Measurements from ENCODE around the gene FRYL.

FRYL gene

DNA sequence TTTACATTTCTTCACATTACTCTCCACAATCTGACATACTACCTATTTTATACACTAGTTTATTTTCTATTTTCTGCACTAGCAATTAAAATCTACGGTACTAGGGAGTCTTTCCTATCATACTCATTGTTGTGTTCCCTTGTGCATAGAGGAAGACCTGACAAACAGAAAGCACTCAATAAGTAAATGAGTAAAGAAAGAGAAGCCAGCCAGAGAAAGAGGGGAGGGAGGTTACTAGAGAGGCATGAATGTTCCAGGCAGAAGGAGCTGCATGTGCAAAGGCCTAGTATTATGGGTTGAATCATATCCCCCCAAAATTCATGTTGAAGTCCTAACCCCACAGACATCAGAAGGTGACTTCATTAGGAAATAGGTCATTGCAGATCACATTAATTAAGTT, 176.0 kb downstream of the FRYL start:
- Histone ChIP-seq H3K27me3 (ENCODE audit: control insufficient read depth in 1 of 2, insufficient read depth in 2 of 2, low read length in 2 of 2) (no peaks in the 10 kb centered on the region), H3K27ac (ENCODE audit: low read length) (no peak overlapping the region), H3K9me3 (ENCODE audit: control insufficient read depth in 2 of 2, low read length in 2 of 2) (no peaks in the 10 kb centered on the region), H3K4me1 (ENCODE audit: control insufficient read depth, insufficient read depth, low read length) (no peaks in the 10 kb centered on the region), H3K9ac (ENCODE audit: low read length in 2 of 2) (no peak overlapping the region), H3K4me3 (ENCODE audit: low read length in 2 of 2) (no peak overlapping the region), H3K36me3 (ENCODE audit: control insufficient read depth in 2 of 2, insufficient read depth in 2 of 2, low read length in 2 of 2) (peaks cover 0 to 3% of the 10 kb centered on the region in 2 donors)

DNA sequence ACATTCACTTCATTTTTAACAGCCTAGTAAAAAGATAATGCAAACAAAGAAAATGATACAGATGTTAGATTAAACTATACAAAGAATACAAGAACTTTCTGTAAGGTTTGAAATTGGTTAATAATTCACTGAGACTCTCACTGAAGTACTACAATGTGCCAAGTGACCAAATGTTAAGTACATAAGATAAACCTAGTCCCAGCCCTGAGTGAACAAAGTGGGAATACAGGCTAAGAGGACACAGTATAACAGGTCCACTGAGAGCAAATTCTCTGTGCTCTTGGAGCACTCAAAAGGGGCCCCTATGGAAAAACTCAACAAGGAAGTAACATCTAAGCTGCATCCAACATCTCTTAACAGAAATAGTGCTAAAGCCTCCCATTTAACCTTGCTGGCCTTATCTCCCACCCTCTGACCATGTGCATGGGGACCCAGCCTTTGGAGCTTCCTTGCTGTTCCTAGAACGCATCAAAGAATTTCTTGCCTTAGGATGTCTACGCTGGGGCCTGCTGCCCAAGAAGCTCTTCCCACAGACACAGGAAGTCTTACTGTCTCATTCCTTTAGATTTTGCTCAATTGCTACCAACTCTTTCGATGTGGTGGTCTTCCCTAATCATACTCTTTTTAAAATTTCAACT, 176.6 kb downstream of the FRYL start:
- no peaks in the 10 kb centered on the region for H3K27me3 ChIP-seq (ENCODE audit: control insufficient read depth in 1 of 2, insufficient read depth in 2 of 2, low read length in 2 of 2)
- H3K27ac ChIP-seq (ENCODE audit: low read length) = no peak overlapping the region
- no peak overlapping the region for H3K9ac ChIP-seq (ENCODE audit: low read length in 2 of 2)
- H3K36me3 ChIP-seq (ENCODE audit: control insufficient read depth in 2 of 2, insufficient read depth in 2 of 2, low read length in 2 of 2) = no peaks in the 10 kb centered on the region
- H3K4me1 ChIP-seq (ENCODE audit: control insufficient read depth, insufficient read depth, low read length) = no peaks in the 10 kb centered on the region
- H3K4me3 ChIP-seq (ENCODE audit: low read length in 2 of 2) = no peak overlapping the region
- H3K9me3 ChIP-seq (ENCODE audit: control insufficient read depth in 2 of 2, low read length in 2 of 2) = no peaks in the 10 kb centered on the region

DNA sequence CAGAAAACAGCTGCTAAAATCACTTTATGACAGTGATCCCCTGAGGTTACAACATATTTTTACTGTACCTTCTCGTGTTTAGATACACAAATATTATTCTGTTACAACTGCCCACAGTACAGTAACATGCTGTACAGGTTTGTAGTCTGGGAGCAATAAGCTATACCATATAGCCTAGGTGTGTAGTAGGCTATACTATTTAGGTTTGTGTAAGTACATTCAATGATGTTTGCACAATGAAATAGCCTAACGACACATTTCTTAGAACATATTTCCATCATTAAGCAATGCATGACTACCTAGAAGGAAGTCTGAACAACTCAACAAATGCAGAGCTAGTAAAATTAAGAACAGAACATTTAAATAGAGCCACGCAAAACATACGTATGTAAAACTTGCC, 177.3 kb downstream of the FRYL start:
- H3K27me3 ChIP-seq (ENCODE audit: control insufficient read depth in 1 of 2, insufficient read depth in 2 of 2, low read length in 2 of 2) = no peaks in the 10 kb centered on the region
- no peaks in the 10 kb centered on the region for H3K9me3 ChIP-seq (ENCODE audit: control insufficient read depth in 2 of 2, low read length in 2 of 2)
- H3K36me3 ChIP-seq (ENCODE audit: control insufficient read depth in 2 of 2, insufficient read depth in 2 of 2, low read length in 2 of 2) = no peaks in the 10 kb centered on the region
- H3K9ac ChIP-seq (ENCODE audit: low read length in 2 of 2) = no peak overlapping the region
- no peak overlapping the region for H3K27ac ChIP-seq (ENCODE audit: low read length)
- H3K4me3 ChIP-seq (ENCODE audit: low read length in 2 of 2) = no peak overlapping the region
- H3K4me1 ChIP-seq (ENCODE audit: control insufficient read depth, insufficient read depth, low read length) = no peaks in the 10 kb centered on the region

DNA sequence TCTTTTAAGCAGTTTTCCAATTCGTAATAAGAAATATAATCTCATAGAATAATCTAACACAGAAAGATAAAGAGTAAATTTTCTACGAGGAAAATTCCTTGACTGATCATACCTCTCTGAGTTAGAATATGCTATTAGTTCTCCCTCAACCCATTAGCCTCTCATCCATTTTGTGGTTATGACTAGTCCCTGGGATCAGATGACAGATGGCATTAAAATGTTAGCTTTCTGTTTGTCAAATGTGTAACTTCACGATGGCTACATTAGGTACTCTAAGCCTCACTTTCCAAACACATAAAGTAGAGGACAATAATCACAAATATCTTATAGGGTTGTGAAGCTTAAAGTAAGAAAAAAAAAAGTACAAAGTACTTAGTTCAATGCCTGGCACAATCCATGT, 177.9 kb downstream of the FRYL start:
- H3K9ac ChIP-seq (ENCODE audit: low read length in 2 of 2) = no peak overlapping the region
- no peaks in the 10 kb centered on the region for H3K9me3 ChIP-seq (ENCODE audit: control insufficient read depth in 2 of 2, low read length in 2 of 2)
- H3K4me3 ChIP-seq (ENCODE audit: low read length in 2 of 2) = no peak overlapping the region
- H3K27ac ChIP-seq (ENCODE audit: low read length) = no peak overlapping the region
- H3K4me1 ChIP-seq (ENCODE audit: control insufficient read depth, insufficient read depth, low read length) = no peaks in the 10 kb centered on the region
- H3K27me3 ChIP-seq (ENCODE audit: control insufficient read depth in 1 of 2, insufficient read depth in 2 of 2, low read length in 2 of 2) = no peaks in the 10 kb centered on the region
- H3K36me3 ChIP-seq (ENCODE audit: control insufficient read depth in 2 of 2, insufficient read depth in 2 of 2, low read length in 2 of 2) = no peaks in the 10 kb centered on the region

DNA sequence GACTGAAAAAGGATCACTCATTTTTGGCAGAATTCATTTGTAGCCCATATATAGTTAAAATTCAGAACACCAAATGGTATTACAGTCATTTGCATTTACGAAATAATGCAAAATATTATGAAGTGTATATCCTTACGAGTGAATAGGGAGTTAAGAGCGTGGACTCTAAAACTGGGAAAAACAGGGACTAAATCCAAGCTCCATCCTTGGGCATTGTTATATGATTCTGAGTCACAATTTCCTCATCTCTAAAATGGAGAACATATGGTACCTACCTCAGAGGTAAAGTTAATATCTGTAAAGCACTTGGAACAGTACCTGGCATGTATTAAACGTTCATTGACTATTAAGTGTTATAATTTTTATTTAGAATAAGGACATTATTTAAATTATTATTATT, 183.7 kb downstream of the FRYL start:
- H3K27ac ChIP-seq (ENCODE audit: low read length) = no peak overlapping the region
- H3K27me3 ChIP-seq (ENCODE audit: control insufficient read depth in 1 of 2, insufficient read depth in 2 of 2, low read length in 2 of 2) = no peaks in the 10 kb centered on the region
- H3K9me3 ChIP-seq (ENCODE audit: control insufficient read depth in 2 of 2, low read length in 2 of 2) = no peaks in the 10 kb centered on the region
- no peak overlapping the region for H3K9ac ChIP-seq (ENCODE audit: low read length in 2 of 2)
- peaks cover 3 to 8% of the 10 kb centered on the region in 2 donors for H3K36me3 ChIP-seq (ENCODE audit: control insufficient read depth in 2 of 2, insufficient read depth in 2 of 2, low read length in 2 of 2)
- H3K4me3 ChIP-seq (ENCODE audit: low read length in 2 of 2) = no peak overlapping the region
- no peaks in the 10 kb centered on the region for H3K4me1 ChIP-seq (ENCODE audit: control insufficient read depth, insufficient read depth, low read length)

DNA sequence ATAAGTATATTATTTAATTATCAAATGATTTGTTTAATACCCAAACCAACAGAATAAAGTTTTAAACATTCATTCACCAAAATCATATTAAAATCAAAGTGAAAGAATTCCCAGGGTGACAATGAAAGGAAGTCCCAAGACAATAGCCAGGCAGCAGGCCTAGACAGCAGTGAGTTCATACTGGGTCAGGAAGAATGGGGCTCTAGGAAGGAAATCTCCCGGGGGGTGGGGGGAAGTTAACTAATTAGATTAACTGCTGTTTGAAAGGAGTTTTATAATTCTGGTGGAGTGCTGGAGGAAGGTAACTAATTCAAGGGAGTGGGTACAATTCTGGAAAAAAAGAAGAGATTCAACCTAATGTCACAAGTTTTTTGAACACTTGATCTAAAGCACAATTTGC, 185.9 kb downstream of the FRYL start:
- no peak overlapping the region for H3K27ac ChIP-seq (ENCODE audit: low read length)
- H3K9ac ChIP-seq (ENCODE audit: low read length in 2 of 2) = no peak overlapping the region
- H3K27me3 ChIP-seq (ENCODE audit: control insufficient read depth in 1 of 2, insufficient read depth in 2 of 2, low read length in 2 of 2) = no peaks in the 10 kb centered on the region
- no peak overlapping the region for H3K4me3 ChIP-seq (ENCODE audit: low read length in 2 of 2)
- peaks cover 8 to 19% of the 10 kb centered on the region in 2 donors for H3K36me3 ChIP-seq (ENCODE audit: control insufficient read depth in 2 of 2, insufficient read depth in 2 of 2, low read length in 2 of 2)
- H3K9me3 ChIP-seq (ENCODE audit: control insufficient read depth in 2 of 2, low read length in 2 of 2) = no peaks in the 10 kb centered on the region
- no peaks in the 10 kb centered on the region for H3K4me1 ChIP-seq (ENCODE audit: control insufficient read depth, insufficient read depth, low read length)

DNA sequence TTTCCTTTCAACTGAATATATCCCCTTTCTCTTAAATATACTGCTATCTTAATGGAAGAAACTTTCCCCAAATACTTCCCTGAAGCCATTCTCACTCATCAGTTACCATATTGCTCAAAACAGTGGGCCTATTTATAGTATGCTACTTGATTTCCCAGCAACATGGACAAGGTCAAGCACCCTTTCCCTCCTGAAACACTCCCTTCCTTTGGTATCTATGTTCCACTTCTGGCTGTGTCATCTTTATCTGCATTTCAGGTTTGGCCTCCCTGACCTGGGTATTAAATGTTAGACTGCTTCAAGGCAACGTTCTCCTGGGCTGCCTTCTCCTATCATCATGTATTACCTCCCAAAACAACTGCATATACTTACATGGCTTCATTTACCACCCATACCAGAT, 188.7 kb downstream of the FRYL start:
- no peaks in the 10 kb centered on the region for H3K4me1 ChIP-seq (ENCODE audit: control insufficient read depth, insufficient read depth, low read length)
- no peak overlapping the region for H3K9ac ChIP-seq (ENCODE audit: low read length in 2 of 2)
- peaks cover 12 to 28% of the 10 kb centered on the region in 2 donors for H3K36me3 ChIP-seq (ENCODE audit: control insufficient read depth in 2 of 2, insufficient read depth in 2 of 2, low read length in 2 of 2)
- no peak overlapping the region for H3K4me3 ChIP-seq (ENCODE audit: low read length in 2 of 2)
- H3K27ac ChIP-seq (ENCODE audit: low read length) = no peak overlapping the region
- H3K27me3 ChIP-seq (ENCODE audit: control insufficient read depth in 1 of 2, insufficient read depth in 2 of 2, low read length in 2 of 2) = no peaks in the 10 kb centered on the region
- H3K9me3 ChIP-seq (ENCODE audit: control insufficient read depth in 2 of 2, low read length in 2 of 2) = no peaks in the 10 kb centered on the region

DNA sequence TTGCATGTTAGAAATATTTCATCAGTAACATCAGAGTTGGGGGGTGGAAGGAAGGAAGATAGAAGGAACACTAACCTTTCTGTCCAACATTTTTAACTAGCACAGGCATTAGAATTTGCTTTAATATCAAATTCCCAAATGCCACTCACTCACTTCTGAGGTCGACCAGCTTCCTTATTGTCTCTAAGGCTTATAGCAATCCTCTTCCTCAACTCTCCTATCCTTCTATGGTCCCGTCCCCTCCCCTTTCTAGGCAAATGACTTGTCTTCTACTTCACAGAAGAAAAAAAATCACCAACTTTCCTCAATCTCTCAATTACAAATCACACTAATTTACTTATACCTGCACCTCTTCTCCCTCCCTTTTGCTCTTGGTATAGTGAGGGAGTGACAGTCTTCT, 189.2 kb downstream of the FRYL start:
- Histone ChIP-seq H3K4me1 (ENCODE audit: control insufficient read depth, insufficient read depth, low read length) (no peaks in the 10 kb centered on the region), H3K27me3 (ENCODE audit: control insufficient read depth in 1 of 2, insufficient read depth in 2 of 2, low read length in 2 of 2) (no peaks in the 10 kb centered on the region), H3K27ac (ENCODE audit: low read length) (no peak overlapping the region), H3K36me3 (ENCODE audit: control insufficient read depth in 2 of 2, insufficient read depth in 2 of 2, low read length in 2 of 2) (peaks cover 15 to 28% of the 10 kb centered on the region in 2 donors), H3K9me3 (ENCODE audit: control insufficient read depth in 2 of 2, low read length in 2 of 2) (no peaks in the 10 kb centered on the region), H3K9ac (ENCODE audit: low read length in 2 of 2) (no peak overlapping the region), H3K4me3 (ENCODE audit: low read length in 2 of 2) (no peak overlapping the region)

DNA sequence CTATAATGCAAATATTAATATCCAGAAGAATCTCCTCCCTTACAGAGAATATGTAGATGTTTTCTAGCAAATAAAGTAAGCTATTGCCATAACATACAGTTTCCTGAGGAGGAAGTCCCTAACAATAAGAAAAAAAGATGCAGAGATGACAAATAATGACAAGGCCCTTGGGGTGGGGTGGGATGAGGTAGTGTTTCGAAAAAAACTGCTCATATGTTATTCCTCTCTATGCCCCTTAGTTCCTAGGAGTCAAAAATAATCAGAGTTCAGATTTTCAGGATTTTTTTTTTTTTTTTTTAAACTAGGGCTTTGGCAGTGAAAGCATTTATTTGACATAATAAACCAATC, 191.0 kb downstream of the FRYL start:
- Histone ChIP-seq H3K9ac (ENCODE audit: low read length in 2 of 2) (no peak overlapping the region), H3K36me3 (ENCODE audit: control insufficient read depth in 2 of 2, insufficient read depth in 2 of 2, low read length in 2 of 2) (peaks cover 24 to 29% of the 10 kb centered on the region in 2 donors)

DNA sequence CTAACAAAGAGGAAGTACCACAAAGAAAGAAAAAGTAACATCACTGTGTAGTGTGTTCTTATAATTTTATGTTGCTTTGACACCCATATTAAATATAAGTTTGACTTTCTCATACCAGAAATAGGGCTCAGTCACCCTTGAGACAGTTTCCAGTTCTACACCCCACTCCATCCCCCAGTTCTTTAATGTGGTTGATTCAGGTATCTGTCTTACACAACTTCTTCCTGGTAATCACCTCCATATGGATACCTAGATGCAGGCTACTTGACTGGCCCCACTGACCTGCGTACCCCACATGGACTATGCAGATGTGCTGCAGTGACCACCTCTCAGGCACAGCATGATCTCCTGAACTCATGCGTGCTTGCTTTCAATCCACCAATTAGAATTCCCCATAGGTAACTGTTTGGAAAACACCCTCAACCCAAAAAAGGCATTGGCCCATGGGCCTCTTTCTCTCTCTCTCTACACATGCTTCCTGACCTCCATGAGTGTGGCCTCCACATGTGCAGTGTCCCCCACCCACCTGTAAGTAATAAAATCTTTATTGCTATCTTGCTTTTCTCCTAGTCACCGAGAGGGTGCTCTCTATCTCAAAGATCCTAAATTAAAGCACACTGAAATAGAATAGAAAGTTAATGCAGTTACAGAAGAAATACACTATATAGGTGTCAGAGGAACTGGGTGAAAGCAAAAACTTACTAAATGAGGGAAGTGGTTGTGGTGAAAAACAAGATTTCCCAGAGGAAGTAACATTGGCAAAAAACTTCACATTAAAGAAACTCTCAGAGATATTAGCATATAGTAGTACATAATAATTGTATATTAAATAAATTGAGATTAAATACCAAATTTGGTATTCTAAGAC, 191.6 kb downstream of the FRYL start:
- no peak overlapping the region for H3K27ac ChIP-seq (ENCODE audit: low read length)
- H3K9me3 ChIP-seq (ENCODE audit: control insufficient read depth in 2 of 2, low read length in 2 of 2) = no peaks in the 10 kb centered on the region
- no peak overlapping the region for H3K4me3 ChIP-seq (ENCODE audit: low read length in 2 of 2)
- H3K27me3 ChIP-seq (ENCODE audit: control insufficient read depth in 1 of 2, insufficient read depth in 2 of 2, low read length in 2 of 2) = no peaks in the 10 kb centered on the region
- peaks cover 24 to 30% of the 10 kb centered on the region in 2 donors for H3K36me3 ChIP-seq (ENCODE audit: control insufficient read depth in 2 of 2, insufficient read depth in 2 of 2, low read length in 2 of 2)
- H3K9ac ChIP-seq (ENCODE audit: low read length in 2 of 2) = no peak overlapping the region
- no peaks in the 10 kb centered on the region for H3K4me1 ChIP-seq (ENCODE audit: control insufficient read depth, insufficient read depth, low read length)

More for the DNA sequence above, 191.0 kb downstream of the FRYL start:
- Histone ChIP-seq H3K4me1 (ENCODE audit: control insufficient read depth, insufficient read depth, low read length) (no peaks in the 10 kb centered on the region), H3K27me3 (ENCODE audit: control insufficient read depth in 1 of 2, insufficient read depth in 2 of 2, low read length in 2 of 2) (no peaks in the 10 kb centered on the region), H3K27ac (ENCODE audit: low read length) (no peak overlapping the region), H3K9me3 (ENCODE audit: control insufficient read depth in 2 of 2, low read length in 2 of 2) (no peaks in the 10 kb centered on the region), H3K4me3 (ENCODE audit: low read length in 2 of 2) (no peak overlapping the region)

DNA sequence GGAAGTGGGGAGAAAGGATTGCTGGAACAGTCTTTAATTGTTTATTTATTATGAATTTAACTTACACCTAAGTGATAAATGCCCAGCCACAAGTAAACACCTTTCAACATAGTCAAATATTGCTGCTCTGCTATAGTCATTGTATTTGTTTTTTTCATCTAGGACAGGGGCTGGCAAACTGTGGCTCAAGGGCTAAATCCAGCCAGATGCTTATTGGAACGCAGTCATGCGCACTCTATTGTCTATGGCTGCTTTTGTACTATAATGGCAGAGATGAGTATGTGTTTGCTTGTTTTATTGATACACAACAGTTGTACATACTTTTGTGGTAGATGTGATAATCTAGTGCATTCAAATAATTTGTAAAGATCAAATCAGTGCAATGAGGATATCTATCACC, 194.7 kb downstream of the FRYL start:
- H3K27ac ChIP-seq (ENCODE audit: low read length) = no peak overlapping the region
- no peaks in the 10 kb centered on the region for H3K4me1 ChIP-seq (ENCODE audit: control insufficient read depth, insufficient read depth, low read length)
- no peaks in the 10 kb centered on the region for H3K9me3 ChIP-seq (ENCODE audit: control insufficient read depth in 2 of 2, low read length in 2 of 2)
- no peak overlapping the region for H3K4me3 ChIP-seq (ENCODE audit: low read length in 2 of 2)
- peaks cover 27 to 31% of the 10 kb centered on the region in 2 donors for H3K36me3 ChIP-seq (ENCODE audit: control insufficient read depth in 2 of 2, insufficient read depth in 2 of 2, low read length in 2 of 2)
- H3K27me3 ChIP-seq (ENCODE audit: control insufficient read depth in 1 of 2, insufficient read depth in 2 of 2, low read length in 2 of 2) = no peaks in the 10 kb centered on the region
- no peak overlapping the region for H3K9ac ChIP-seq (ENCODE audit: low read length in 2 of 2)

Data from stomach smooth muscle (tissue), 2 donors.